T47D (cell line): ENCODE results near the gene CDC123.

Source experiments
- DNase-seq, 2 experiments: peaks; one replicate each; pipeline versions ENCODE4 v3.0.0 to v3.0.0-alpha.2; 2011 to 2012; ENCODE audit warnings: low read depth in 1 of 2, low spot score in 1 of 2
- JUND ChIP-seq: IDR thresholded peaks from 2 replicates; pipeline ENCODE4 v1.6.1; 2012; ENCODE audit warnings: low read depth
- in situ Hi-C: cut with HindIII; loops from 2 replicates; pipeline ENCODE4 v1.10.0; 2016; ENCODE audit warnings: low sequenced_read_pairs, low pct_unique_long_range_greater_than_20kb

The CDC123 gene

GRCh38 chr10:12198156-12198555, 2.2 kb downstream of the CDC123 start:
- TF ChIP-seq JUND = no peak
- in situ Hi-C loops = no loop called here

GRCh38 chr10:12200850-12201249, 4.9 kb downstream of the CDC123 start:
- DNase-seq = no peak
- in situ Hi-C loops = no loop called here
- TF ChIP-seq JUND = no peak

More at GRCh38 chr10:12198156-12198555, 2.2 kb downstream of the CDC123 start:
- DNase-seq = no peak

GRCh38 chr10:12201543-12201942, 5.6 kb downstream of the CDC123 start:
- TF ChIP-seq JUND = no peak
- DNase-seq = no peak
- in situ Hi-C loops = no loop called here

GRCh38 chr10:12202226-12202625, 6.2 kb downstream of the CDC123 start:
- no peak for TF ChIP-seq JUND
- in situ Hi-C loops = no loop called here
- no peak for DNase-seq

GRCh38 chr10:12205082-12205481, 9.1 kb downstream of the CDC123 start:
- no peak for DNase-seq
- in situ Hi-C loops = no loop called here
- no peak for TF ChIP-seq JUND

- TF ChIP-seq JUND = no peak
- DNase-seq = no peak
- in situ Hi-C loops = no loop called here
Observed at GRCh38 chr10:12207114-12207513, 11.1 kb downstream of the CDC123 start.

GRCh38 chr10:12208460-12208859, 12.5 kb downstream of the CDC123 start:
- in situ Hi-C loops = no loop called here
- TF ChIP-seq JUND = no peak
- no peak for DNase-seq

GRCh38 chr10:12212454-12212853, 16.5 kb downstream of the CDC123 start:
- DNase-seq = peak in 1 of 2 experiments; percentile 73
- in situ Hi-C loops = no loop called here
- TF ChIP-seq JUND = no peak

- in situ Hi-C loops = no loop called here
- no peak for TF ChIP-seq JUND
- DNase-seq = no peak
Observed at GRCh38 chr10:12213621-12214020, 17.6 kb downstream of the CDC123 start.

GRCh38 chr10:12214093-12214492, 18.1 kb downstream of the CDC123 start:
- in situ Hi-C loops = no loop called here
- no peak for TF ChIP-seq JUND
- no peak for DNase-seq

GRCh38 chr10:12214763-12215218, 18.8 kb downstream of the CDC123 start:
- in situ Hi-C loops = no loop called here
- no peak for TF ChIP-seq JUND
- DNase-seq = peak in 1 of 2 experiments; percentile 70

GRCh38 chr10:12218991-12219390, 23.0 kb downstream of the CDC123 start:
- in situ Hi-C loops = no loop called here
- TF ChIP-seq JUND = no peak
- no peak for DNase-seq

- peak in 1 of 2 experiments; percentile 14 for DNase-seq
- TF ChIP-seq JUND = no peak
- in situ Hi-C loops = no loop called here
Observed at GRCh38 chr10:12221323-12222298, 25.6 kb downstream of the CDC123 start.
